Measurements from ENCODE around the gene MINDY4. TPM values are rescaled to one million over a fixed set of nuclear protein-coding genes. Genes with fewer than 3 reads are reported as not detected.
A peak's percentile ranks its signal among the peaks of the same experiment; 100 is the strongest.

Gene MINDY4
- total RNA-seq, 2 donors from 2014 or later = 13.9 to 18.4 TPM

- DNase-seq (ENCODE audit: low spot score) = no peak
- intact Hi-C loops (cut with DNase I) = no loop called here
These were observed 142.8 kb downstream of the MINDY4 start for GRCh38 chr7:30913821-30914515.

- peak; percentile 91 for DNase-seq (ENCODE audit: low spot score)
- intact Hi-C loops (cut with DNase I) = no loop called here
These were observed 143.4 kb downstream of the MINDY4 start for GRCh38 chr7:30914596-30914995.

- DNase-seq (ENCODE audit: low spot score) = no peak
- intact Hi-C loops (cut with DNase I) = no loop called here
These were observed 143.9 kb downstream of the MINDY4 start for GRCh38 chr7:30915005-30915601.

- DNase-seq (ENCODE audit: low spot score) = no peak
- intact Hi-C loops (cut with DNase I) = no loop called here
These were observed 144.5 kb downstream of the MINDY4 start for GRCh38 chr7:30915751-30916150.

GRCh38 chr7:30916255-30916654, 145.0 kb downstream of the MINDY4 start:
- DNase-seq (ENCODE audit: low spot score) = no peak
- intact Hi-C loops (cut with DNase I) = no loop called here

DNA sequence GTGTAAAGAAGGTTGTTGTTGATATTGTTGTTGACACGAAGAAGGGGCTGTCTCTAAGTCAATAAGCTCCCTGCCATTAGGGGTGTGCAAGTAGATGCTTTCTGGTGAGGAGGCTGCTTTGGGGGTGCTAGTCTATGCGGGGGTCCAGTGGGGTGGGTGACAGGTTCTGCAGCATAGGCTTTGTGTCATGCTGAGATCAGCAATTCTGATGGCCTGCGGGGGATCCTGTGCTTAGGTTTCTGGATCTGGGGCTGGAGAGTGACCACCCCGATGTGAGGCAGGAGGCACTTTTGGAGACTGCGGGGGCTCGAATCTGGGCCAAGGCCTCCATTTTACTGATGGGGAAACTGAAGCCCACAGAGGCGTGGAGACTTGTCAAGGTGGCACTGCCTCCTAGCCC, 145.6 kb downstream of the MINDY4 start:
- no peak for DNase-seq (ENCODE audit: low spot score)
- intact Hi-C loops (cut with DNase I) = no loop called here

DNA sequence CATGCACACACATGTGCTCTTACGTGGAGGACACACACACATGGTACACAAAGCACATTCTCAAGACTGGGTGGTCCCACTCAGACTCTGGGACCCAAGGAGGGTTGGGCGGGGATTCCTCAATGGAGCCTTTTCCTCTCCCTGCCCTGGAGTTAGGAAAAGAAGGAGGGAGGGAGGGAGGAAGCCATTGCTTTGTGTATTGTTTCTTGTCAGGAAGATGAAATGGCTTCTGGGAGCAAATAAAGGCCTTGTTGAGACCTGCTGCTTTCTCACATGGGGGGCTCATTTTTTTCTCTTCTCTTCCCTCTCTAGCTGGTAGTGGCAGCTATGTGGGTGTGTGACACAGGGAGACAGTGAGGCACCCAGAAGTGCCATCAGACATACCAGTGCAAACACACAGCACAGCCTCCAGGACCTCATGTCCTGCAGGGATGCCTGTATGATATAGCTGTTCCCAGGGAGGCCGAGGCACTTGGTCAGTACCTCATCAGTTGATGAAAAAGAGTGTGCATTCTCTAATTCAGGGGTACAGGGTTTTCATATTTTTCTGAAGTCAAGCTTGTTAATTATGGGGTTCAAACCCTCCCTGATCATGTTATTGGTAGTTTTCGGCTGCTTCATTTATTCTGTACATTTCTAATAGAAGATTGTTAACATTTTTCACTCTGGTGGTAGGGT, 146.1 kb downstream of the MINDY4 start:
- intact Hi-C loops (cut with DNase I) = no loop called here
- DNase-seq (ENCODE audit: low spot score) = no peak

DNA sequence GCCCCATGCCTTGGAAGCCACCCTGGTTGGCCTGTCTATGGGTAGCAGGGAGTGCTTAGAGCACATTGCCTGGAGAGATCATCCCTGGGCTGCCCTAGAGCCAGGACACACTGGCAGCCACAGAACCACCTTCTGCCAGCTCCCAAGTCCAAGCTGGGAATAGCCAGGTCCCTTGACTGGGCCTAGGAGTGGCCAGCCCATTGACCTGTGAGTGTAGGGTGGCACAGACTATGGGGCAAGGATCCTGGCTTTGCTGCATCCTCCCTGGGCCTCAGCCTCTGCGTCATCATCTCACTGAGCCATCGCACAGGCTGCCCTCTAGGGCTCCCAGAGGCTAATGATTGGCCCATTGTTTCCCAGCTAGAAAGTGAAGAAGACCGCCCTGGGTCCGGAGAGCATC, 147.5 kb downstream of the MINDY4 start:
- intact Hi-C loops (cut with DNase I) = loop anchor here in 1 of 2 donors (2.0 kb wide), 1 partner anchor 128 kb away; no protein-coding TSS in a partner anchor
- DNase-seq (ENCODE audit: low spot score) = peak; percentile 58

DNA sequence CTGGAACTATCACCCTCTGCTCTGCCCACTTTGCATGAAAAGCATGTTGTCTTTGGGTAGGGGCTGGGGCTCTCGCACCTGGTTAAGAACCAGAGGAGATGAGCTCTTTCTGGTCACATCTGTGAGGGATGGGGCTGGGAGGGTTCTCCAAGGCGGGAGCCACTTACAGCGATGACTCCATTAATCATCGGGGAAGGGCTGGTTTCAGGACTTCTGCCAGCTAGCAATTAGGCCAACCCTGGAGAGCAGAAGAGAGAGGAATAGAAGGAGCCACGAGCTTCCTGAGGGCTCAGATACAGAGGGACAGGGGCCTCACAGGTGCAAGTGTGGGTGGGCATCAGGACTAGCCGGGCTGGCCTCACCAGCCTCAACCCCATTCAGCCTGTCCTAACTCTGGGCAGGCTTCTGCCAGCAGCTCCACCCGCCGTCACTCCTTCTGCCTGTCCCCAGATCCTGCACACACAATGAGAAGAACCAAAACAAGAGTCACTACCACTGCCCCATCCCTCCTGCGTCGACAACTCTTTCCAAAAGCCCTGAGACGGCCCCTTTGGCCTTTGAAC, 148.9 kb downstream of the MINDY4 start:
- intact Hi-C loops (cut with DNase I) = no loop called here
- DNase-seq (ENCODE audit: low spot score) = peak; percentile 66

DNA sequence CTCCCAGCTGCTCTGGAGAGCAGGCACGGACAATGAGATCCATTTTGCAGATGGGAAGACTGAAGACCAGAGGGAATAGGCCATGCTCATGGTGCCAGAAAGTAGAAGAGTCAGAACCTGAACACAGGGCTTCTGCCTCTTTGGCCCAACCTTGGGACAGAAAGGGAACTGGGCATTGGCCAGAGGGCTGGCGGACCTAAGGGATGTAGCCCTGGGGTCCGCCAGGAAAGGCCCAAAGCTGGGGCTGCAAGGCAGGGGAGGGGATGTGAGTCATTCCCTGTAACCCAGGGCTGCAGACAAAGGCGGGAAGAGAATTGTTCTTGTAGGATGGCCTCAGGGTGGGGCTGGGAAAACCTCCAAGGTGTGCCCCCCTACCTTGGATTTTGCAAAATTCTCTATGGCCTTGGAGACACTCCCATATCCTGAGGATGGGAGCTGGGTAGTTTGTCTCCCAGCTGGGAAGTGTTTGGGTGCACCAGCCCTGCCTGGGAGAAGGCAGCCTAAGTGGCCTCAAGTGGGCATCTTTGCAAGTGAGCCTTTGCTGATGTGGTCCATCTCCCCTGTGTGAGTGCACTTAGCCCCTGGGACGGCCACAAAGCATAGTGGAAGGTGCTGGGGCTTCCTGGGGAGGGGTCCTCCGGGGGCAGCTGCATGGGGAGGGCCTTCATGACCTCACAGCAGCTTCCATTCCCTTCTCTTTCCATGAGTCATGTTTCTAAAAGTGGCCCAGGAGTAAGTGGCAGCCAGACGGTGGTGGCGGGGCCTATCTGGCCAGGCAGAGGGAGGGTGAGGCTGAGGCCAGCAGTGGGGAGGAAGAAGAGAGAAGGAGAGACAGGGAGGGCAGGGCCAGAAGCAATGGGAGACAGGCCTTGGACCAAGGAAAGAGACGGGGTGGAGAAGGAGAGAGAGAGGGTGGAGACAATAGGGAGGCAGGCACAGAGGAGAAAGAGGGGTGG, 149.6 kb downstream of the MINDY4 start:
- DNase-seq (ENCODE audit: low spot score) = peak; percentile 92
- intact Hi-C loops (cut with DNase I) = no loop called here

DNA sequence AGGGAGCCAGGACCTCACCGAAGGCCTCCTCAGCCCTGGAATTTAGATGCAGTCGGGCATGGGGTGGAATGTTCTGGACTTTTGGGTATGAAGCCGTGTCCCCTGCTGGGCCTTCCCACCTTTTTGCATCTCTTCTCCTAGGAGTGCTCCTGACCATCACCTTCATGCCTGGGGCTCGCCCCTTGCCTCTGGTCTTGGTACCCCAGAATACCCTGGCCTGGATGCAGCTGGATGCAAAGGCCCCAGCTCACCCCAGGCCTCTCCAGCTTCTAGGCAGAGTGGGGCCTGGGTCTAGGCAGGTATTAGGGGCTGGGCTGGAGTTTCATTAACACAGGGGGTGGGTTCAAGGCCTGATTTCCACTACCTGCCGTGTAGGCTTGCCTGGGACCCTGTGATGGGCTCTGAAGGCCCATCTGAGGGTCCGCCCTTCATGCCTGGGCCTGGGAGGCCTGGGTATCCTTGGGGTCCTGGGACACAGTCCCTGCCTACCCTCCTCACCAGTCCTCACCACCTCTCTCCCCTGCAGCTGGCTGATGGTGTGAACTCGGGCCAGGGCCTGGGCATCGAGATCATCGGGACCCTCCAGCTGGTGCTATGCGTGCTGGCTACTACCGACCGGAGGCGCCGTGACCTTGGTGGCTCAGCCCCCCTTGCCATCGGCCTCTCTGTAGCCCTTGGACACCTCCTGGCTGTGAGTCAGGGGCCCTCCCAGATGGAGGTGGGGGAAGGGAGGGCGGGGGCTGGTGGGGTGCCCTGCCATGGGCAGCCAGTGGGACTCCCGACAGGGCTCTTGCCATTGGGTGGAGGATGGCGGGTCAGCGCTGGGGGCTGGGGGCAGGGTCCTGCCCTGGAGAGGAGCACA, 150.6 kb downstream of the MINDY4 start:
- peak; percentile 67 for DNase-seq (ENCODE audit: low spot score)
- intact Hi-C loops (cut with DNase I) = no loop called here

DNA sequence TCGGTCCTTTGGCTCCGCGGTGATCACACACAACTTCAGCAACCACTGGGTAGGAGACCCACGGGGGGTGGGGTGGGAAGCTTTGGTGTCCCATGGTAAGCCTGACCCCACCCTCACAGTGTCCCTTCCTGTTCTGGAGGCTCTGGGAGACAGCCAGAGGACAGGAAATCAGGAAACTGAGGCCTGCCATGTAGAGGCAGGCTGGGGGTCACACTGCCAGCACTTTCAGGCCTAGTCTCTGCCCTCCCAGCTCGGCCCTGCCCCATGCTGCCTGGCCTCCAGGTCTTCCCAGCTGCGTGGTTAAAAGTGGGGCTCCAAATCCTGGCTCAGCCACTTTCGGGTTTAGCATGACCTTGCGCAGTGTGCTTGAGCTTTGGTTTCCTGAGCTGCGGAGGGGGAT, 151.4 kb downstream of the MINDY4 start:
- intact Hi-C loops (cut with DNase I) = no loop called here
- DNase-seq (ENCODE audit: low spot score) = peak; percentile 69

DNA sequence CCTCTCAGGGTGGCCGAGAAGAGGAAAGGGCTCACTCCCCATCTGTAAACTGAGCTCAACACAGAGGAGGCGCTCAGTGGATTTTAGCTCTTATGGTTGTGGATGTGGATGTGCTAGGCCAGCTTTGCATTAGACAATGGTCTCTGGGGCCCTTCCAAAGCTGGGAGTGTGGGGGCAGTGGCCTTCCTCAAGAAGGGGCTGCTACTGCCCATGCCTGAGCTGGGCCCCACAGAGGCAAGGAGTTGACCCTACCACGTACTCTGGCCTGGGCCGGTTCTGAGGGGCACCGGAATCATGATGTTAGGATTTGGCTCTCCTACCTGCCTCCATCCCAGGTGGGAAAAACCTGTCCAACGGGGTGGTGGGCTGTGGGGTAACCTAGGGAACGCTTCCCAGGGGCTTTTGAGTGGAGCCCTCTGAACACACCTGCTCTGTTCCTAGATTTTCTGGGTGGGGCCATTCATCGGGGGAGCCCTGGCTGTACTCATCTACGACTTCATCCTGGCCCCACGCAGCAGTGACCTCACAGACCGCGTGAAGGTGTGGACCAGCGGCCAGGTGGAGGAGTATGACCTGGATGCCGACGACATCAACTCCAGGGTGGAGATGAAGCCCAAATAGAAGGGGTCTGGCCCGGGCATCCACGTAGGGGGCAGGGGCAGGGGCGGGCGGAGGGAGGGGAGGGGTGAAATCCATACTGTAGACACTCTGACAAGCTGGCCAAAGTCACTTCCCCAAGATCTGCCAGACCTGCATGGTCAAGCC, 152.0 kb downstream of the MINDY4 start:
- peak; percentile 68 for DNase-seq (ENCODE audit: low spot score)
- intact Hi-C loops (cut with DNase I) = no loop called here

- intact Hi-C loops (cut with DNase I) = no loop called here
- peak; percentile 65 for DNase-seq (ENCODE audit: low spot score)
These were observed 152.7 kb downstream of the MINDY4 start for GRCh38 chr7:30923774-30924413.

DNA sequence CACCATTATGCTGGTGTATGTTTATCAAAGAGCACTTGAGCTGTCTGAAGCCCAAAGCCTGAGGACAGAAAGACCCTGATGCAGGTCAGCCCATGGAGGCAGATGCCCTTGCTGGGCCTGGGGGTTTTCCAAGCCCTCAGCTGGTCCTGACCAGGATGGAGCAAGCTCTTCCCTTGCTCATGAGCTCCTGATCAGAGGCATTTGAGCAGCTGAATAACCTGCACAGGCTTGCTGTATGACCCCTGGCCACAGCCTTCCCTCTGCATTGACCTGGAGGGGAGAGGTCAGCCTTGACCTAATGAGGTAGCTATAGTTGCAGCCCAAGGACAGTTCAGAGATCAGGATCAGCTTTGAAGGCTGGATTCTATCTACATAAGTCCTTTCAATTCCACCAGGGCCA, 153.4 kb downstream of the MINDY4 start:
- DNase-seq (ENCODE audit: low spot score) = no peak
- intact Hi-C loops (cut with DNase I) = no loop called here

DNA sequence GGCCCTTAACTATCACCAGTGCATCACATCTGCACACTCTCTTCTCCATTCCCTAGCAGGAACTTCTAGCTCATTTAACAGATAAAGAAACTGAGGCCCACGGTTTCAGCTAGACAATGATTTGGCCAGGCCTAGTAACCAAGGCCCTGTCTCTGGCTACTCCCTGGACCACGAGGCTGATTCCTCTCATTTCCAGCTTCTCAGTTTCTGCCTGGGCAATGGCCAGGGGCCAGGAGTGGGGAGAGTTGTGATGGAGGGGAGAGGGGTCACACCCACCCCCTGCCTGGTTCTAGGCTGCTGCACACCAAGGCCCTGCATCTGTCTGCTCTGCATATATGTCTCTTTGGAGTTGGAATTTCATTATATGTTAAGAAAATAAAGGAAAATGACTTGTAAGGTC, 153.9 kb downstream of the MINDY4 start:
- intact Hi-C loops (cut with DNase I) = no loop called here
- no peak for DNase-seq (ENCODE audit: low spot score)

GRCh38 chr7:30925913-30926312, 154.7 kb downstream of the MINDY4 start:
- intact Hi-C loops (cut with DNase I) = no loop called here
- DNase-seq (ENCODE audit: low spot score) = peak; percentile 51
